ENCODE data around the gene JAM2. TPM values are rescaled to one million over a fixed set of nuclear protein-coding genes. Genes with fewer than 3 reads are reported as not detected.

The JAM2 gene
- total RNA-seq, 1 experiment from 2014 or later: not detected

GRCh38 chr21:25635310-25635709 lies 3.7 kb upstream of the JAM2 start:
- no peaks in the 10 kb centered on the region for H3K27me3 ChIP-seq (ENCODE audit: insufficient read depth, low read depth)
- H3K9me3 ChIP-seq (ENCODE audit: insufficient read depth, low read depth): no peaks in the 10 kb centered on the region
- no peaks in the 10 kb centered on the region for H3K36me3 ChIP-seq (ENCODE audit: low read depth)
- H2AFZ ChIP-seq: no peak overlapping the region
- no peak overlapping the region for H3K4me2 ChIP-seq
- no peaks in the 10 kb centered on the region for H3K79me2 ChIP-seq (ENCODE audit: low read depth)
- DNase-seq: no peak
- intact Hi-C loops (cut with micrococcal nuclease; ENCODE audit: unreplicated experiment): no loop called here
- no peaks in the 10 kb centered on the region for H3K4me1 ChIP-seq (replicated peaks; ENCODE audit: insufficient read depth)
- no peaks in the 10 kb centered on the region for H3F3A ChIP-seq (ENCODE audit: insufficient read depth, low read depth)
- CTCF ChIA-PET: no interaction called here
- POLR2A ChIA-PET (ENCODE audit: unreplicated experiment): no interaction called here
- H4K20me1 ChIP-seq (ENCODE audit: insufficient read depth): no peaks in the 10 kb centered on the region
- no TSS peak for BruUV-seq (replicated peaks)
- H3K9me2 ChIP-seq (ENCODE audit: insufficient read depth): no peaks in the 10 kb centered on the region
- H3K27ac ChIP-seq: no peak overlapping the region
- TF ChIP-seq EZH2 (IDR thresholded peaks at IDR 0.05; ENCODE audit: low read depth): no peak
- TF ChIP-seq, protein P1, sequence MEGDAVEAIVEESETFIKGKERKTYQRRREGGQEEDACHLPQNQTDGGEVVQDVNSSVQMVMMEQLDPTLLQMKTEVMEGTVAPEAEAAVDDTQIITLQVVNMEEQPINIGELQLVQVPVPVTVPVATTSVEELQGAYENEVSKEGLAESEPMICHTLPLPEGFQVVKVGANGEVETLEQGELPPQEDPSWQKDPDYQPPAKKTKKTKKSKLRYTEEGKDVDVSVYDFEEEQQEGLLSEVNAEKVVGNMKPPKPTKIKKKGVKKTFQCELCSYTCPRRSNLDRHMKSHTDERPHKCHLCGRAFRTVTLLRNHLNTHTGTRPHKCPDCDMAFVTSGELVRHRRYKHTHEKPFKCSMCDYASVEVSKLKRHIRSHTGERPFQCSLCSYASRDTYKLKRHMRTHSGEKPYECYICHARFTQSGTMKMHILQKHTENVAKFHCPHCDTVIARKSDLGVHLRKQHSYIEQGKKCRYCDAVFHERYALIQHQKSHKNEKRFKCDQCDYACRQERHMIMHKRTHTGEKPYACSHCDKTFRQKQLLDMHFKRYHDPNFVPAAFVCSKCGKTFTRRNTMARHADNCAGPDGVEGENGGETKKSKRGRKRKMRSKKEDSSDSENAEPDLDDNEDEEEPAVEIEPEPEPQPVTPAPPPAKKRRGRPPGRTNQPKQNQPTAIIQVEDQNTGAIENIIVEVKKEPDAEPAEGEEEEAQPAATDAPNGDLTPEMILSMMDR (conservative IDR thresholded peaks at IDR 0.05): no peak
- H3K4me3 ChIP-seq: no peak overlapping the region

DNA sequence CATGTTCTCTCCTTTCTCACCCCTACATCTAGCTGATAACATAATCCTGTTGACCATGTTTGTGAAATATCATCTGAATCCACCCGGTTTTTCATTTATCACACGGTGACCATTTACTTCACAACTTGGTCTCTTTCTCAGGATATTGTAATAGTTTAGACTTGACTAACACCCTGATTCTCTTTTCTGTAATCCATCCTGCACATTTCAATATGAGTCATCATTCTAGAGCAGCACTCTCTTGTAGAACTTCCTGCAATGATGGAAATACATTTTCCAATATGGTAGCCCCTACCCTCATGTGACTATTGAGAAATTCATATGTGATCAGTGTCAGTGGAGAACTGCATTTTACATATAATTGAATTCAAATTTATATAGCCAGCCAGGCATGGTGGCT lies 2.3 kb upstream of the JAM2 start:
- POLR2A ChIA-PET (ENCODE audit: unreplicated experiment): no interaction called here
- CTCF ChIA-PET: no interaction called here
- Histone ChIP-seq H3F3A (ENCODE audit: insufficient read depth, low read depth) (no peaks in the 10 kb centered on the region), H3K79me2 (ENCODE audit: low read depth) (no peaks in the 10 kb centered on the region), H3K27ac (no peak overlapping the region), H3K27me3 (ENCODE audit: insufficient read depth, low read depth) (no peaks in the 10 kb centered on the region), H3K4me1 (replicated peaks; ENCODE audit: insufficient read depth) (no peaks in the 10 kb centered on the region), H3K9me3 (ENCODE audit: insufficient read depth, low read depth) (no peaks in the 10 kb centered on the region), H3K9me2 (ENCODE audit: insufficient read depth) (no peaks in the 10 kb centered on the region), H4K20me1 (ENCODE audit: insufficient read depth) (no peaks in the 10 kb centered on the region), H3K36me3 (ENCODE audit: low read depth) (no peaks in the 10 kb centered on the region), H3K4me2 (no peak overlapping the region), H3K4me3 (no peak overlapping the region), H2AFZ (no peak overlapping the region)
- no peak for DNase-seq
- no TSS peak for BruUV-seq (replicated peaks)
- intact Hi-C loops (cut with micrococcal nuclease; ENCODE audit: unreplicated experiment): no loop called here
- no peak for TF ChIP-seq EZH2 (IDR thresholded peaks at IDR 0.05; ENCODE audit: low read depth)
- TF ChIP-seq, protein P1 (conservative IDR thresholded peaks at IDR 0.05): no peak

GRCh38 chr21:25637851-25638659 lies 1.0 kb upstream of the JAM2 start:
- Histone ChIP-seq H3K4me2 (no peak overlapping the region), H3F3A (ENCODE audit: insufficient read depth, low read depth) (no peaks in the 10 kb centered on the region), H3K79me2 (ENCODE audit: low read depth) (no peaks in the 10 kb centered on the region), H3K36me3 (ENCODE audit: low read depth) (no peaks in the 10 kb centered on the region), H3K27ac (no peak overlapping the region), H3K27me3 (ENCODE audit: insufficient read depth, low read depth) (no peaks in the 10 kb centered on the region), H3K9me3 (ENCODE audit: insufficient read depth, low read depth) (no peaks in the 10 kb centered on the region), H4K20me1 (ENCODE audit: insufficient read depth) (no peaks in the 10 kb centered on the region), H3K4me1 (replicated peaks; ENCODE audit: insufficient read depth) (no peaks in the 10 kb centered on the region), H3K4me3 (no peak overlapping the region), H3K9me2 (ENCODE audit: insufficient read depth) (no peaks in the 10 kb centered on the region), H2AFZ (no peak overlapping the region)
- intact Hi-C loops (cut with micrococcal nuclease; ENCODE audit: unreplicated experiment): no loop called here
- POLR2A ChIA-PET (ENCODE audit: unreplicated experiment): no interaction called here
- no TSS peak for BruUV-seq (replicated peaks)
- DNase-seq: no peak
- CTCF ChIA-PET: no interaction called here
- no peak for TF ChIP-seq EZH2 (IDR thresholded peaks at IDR 0.05; ENCODE audit: low read depth)
- TF ChIP-seq, protein P1 (conservative IDR thresholded peaks at IDR 0.05): no peak
